AG04450 (cell line): ENCODE measurements around the gene BCAS2. TPM values are rescaled to one million over a fixed set of nuclear protein-coding genes. Genes with fewer than 3 reads are reported as not detected.

Source experiments
- CTCF ChIA-PET: fragments of 300-600, 350-600 bp; formaldehyde crosslinking; extraction: SDS; loops from one replicate; lab custom pipeline; 2022; ENCODE audit warnings: antibody characterized with exemption, inconsistent platforms; lab: Charles Lee
- POLR2A ChIA-PET: fragments of 350-600 bp; formaldehyde crosslinking; extraction: SDS; loops from one replicate; lab custom pipeline; 2021; ENCODE audit warnings: antibody characterized with exemption, inconsistent platforms; lab: Yijun Ruan, JAX
- DNase-seq: peaks from one replicate; pipeline ENCODE4 v3.0.0-alpha.2; 2011; ENCODE audit warnings: low read depth, low spot score
- H3K27ac ChIP-seq: one replicate; pipeline ENCODE4 v1.5.1; 2012; ENCODE audit warnings: low read depth, low read length, control low read depth
- H3K27me3 ChIP-seq: one replicate; pipeline ENCODE4 v1.6.0; 2012; ENCODE audit warnings: low read length; ENCODE audit not compliant: control insufficient read depth, insufficient read depth
- H3K4me3 ChIP-seq: 2 replicates; pipeline ENCODE4 v1.5.1; 2011; ENCODE audit warnings: mild to moderate bottlenecking, low read depth, low read length, control low read depth
- H3K9me3 ChIP-seq: 2 replicates; pipeline ENCODE4 v1.5.1; 2012; ENCODE audit warnings: low read length; ENCODE audit not compliant: control insufficient read depth, insufficient read depth
- polyA plus RNA-seq: library from polyadenylated mRNA; depleted of rRNA; stranded (reverse); fragments of >200 nt; gene quantifications from 2 replicates; pipeline ENCODE4 v1.2.3, GENCODE V29; 2011
- TF ChIP-seq, protein P1 (sequence below): IDR thresholded peaks from 2 replicates; pipeline ENCODE4 v1.5.1; 2011; ENCODE audit warnings: low read depth, low read length, control low read depth, inconsistent platforms

The BCAS2 gene
- polyA plus RNA-seq, 1 experiment = 52.1 TPM

DNA sequence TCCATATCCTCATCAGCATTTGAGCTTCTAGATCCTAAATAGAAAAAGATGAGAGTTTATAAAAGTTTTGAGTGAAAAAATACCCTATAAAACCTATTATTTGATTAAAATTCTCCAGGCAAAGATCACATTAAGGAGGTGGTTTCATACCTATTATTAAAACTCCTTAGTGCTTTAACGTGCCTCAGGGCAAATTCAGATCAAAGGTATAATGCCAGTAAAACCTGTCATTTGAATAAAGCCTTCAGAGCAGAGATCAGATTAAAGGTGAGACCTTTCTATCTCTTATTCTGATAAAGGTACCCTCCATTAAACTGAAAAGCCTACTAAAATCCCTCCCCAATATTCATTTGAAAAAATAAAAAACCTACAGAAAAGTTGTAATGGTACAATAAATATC is 36.1 kb downstream of the BCAS2 start:
- POLR2A ChIA-PET = no interaction called here
- Histone ChIP-seq H3K9me3 (no peaks in the 10 kb centered on the region), H3K27ac (no peak overlapping the region), H3K4me3 (no peak overlapping the region), H3K27me3 (no peaks in the 10 kb centered on the region)
- DNase-seq = no peak
- CTCF ChIA-PET = no interaction called here
- TF ChIP-seq, protein P1, sequence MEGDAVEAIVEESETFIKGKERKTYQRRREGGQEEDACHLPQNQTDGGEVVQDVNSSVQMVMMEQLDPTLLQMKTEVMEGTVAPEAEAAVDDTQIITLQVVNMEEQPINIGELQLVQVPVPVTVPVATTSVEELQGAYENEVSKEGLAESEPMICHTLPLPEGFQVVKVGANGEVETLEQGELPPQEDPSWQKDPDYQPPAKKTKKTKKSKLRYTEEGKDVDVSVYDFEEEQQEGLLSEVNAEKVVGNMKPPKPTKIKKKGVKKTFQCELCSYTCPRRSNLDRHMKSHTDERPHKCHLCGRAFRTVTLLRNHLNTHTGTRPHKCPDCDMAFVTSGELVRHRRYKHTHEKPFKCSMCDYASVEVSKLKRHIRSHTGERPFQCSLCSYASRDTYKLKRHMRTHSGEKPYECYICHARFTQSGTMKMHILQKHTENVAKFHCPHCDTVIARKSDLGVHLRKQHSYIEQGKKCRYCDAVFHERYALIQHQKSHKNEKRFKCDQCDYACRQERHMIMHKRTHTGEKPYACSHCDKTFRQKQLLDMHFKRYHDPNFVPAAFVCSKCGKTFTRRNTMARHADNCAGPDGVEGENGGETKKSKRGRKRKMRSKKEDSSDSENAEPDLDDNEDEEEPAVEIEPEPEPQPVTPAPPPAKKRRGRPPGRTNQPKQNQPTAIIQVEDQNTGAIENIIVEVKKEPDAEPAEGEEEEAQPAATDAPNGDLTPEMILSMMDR = no peak

DNA sequence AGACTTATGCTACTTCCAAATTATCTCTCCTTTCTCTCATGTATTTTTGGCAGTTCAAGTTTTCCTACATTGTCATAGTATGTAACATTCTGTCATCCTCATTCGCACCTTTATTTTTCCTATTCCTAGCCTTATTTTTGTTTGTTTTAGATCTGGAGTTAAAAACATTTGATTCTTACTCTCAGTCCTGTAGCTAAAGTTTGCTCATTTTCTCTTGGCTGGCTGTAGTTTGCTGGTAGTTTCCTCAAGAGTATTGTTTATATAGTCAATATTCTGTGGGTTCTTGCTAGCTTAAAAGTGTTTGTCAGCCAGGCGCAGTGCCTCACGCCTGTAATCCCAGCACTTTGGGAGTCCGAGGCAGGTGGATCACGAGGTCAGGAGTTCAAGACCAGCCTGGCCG is 40.6 kb downstream of the BCAS2 start:
- TF ChIP-seq, protein P1 = no peak
- H3K27ac ChIP-seq = no peak overlapping the region
- CTCF ChIA-PET = no interaction called here
- no peak for DNase-seq
- POLR2A ChIA-PET = no interaction called here
- H3K4me3 ChIP-seq = no peak overlapping the region
- H3K27me3 ChIP-seq = no peaks in the 10 kb centered on the region
- no peaks in the 10 kb centered on the region; the same call in 1 of the 2 replicates for H3K9me3 ChIP-seq

DNA sequence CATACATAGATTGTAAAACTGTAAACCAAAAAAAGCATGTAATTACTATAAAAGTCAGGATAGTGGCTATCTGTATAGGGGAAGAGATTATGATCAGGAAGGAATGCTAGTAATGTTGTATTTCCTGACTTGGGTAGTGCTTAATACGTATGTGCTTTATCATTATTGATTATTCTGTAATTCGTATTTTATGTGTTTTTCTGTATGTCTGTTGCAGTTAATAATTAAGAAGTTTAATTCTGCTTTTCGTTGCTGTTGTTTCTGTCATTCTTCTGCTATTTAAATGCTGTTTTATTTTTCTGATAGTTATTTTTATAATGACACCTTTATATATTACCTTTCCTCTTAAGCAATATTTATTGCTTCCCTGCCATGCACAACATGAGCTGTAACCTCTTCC is 41.1 kb downstream of the BCAS2 start:
- Histone ChIP-seq H3K27ac (no peak overlapping the region), H3K9me3 (no peaks in the 10 kb centered on the region; the same call in 1 of the 2 replicates), H3K4me3 (no peak overlapping the region), H3K27me3 (no peaks in the 10 kb centered on the region)
- POLR2A ChIA-PET = no interaction called here
- DNase-seq = no peak
- CTCF ChIA-PET = no interaction called here
- TF ChIP-seq, protein P1 = no peak

DNA sequence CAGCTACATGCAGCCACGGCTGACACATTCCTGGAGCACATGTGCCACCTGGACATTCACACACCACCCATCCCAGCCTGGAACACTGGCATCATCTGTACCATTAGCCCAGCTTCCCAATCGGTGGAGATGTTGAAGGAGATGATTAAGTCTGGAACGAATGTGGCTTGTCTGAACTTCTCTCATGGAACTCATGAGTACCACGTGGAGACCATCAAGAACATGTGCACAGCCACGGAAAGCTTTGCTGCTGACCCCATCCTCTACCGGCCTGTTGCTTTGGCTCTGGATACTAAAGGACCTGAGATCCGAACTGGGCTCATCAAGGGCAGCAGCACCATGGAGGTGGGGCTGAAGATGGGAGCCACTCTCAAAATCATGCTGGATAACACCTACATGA is 45.4 kb downstream of the BCAS2 start:
- ChIA-PET POLR2A (no interaction called here), CTCF (no interaction called here)
- no peaks in the 10 kb centered on the region; the same call in 1 of the 2 replicates for H3K9me3 ChIP-seq
- no peak for DNase-seq
- H3K4me3 ChIP-seq = no peak overlapping the region
- H3K27ac ChIP-seq = no peak overlapping the region
- TF ChIP-seq, protein P1 = no peak
- H3K27me3 ChIP-seq = no peaks in the 10 kb centered on the region

DNA sequence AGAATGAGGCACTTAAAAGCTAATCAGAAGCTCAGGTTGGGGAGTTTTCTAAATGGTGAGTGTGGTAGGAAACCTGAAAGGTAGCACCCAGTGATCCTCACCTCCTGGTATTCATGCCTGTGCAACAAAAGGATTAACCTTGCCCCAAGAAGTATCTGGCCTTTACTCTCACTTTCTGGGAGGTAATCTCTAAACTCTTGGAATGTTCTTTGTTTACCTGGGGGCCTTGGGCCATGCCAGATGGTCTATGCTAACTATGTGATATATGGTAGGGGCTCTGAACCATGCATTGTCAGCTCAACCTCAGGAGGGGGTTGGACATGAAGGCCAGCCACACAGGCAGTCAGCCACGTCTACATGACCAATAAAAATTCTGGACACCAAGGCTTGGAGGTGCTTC is 46.0 kb downstream of the BCAS2 start:
- CTCF ChIA-PET = no interaction called here
- POLR2A ChIA-PET = no interaction called here
- no peak overlapping the region for H3K27ac ChIP-seq

More for the DNA sequence above, 46.0 kb downstream of the BCAS2 start:
- Histone ChIP-seq H3K4me3 (no peak overlapping the region), H3K27me3 (no peaks in the 10 kb centered on the region), H3K9me3 (no peaks in the 10 kb centered on the region; the same call in 1 of the 2 replicates)
- TF ChIP-seq, protein P1 = no peak
- no peak for DNase-seq
